Muscle of leg (tissue), 11 donors: Measurements from ENCODE around the gene STOML1. TPM values are rescaled to one million over a fixed set of nuclear protein-coding genes. Genes with fewer than 3 reads are reported as not detected.
"Not testable (repeated sequence)": the region's sequence is repeated elsewhere in the genome, so short reads cannot be mapped to it uniquely, and the experiment has no call there.

Experiments
- DNase-seq: peaks from one replicate; pipeline ENCODE4 v3.0.0; 2013
- H3K27ac ChIP-seq: one replicate; pipeline ENCODE4 v1.5.1; 2013; ENCODE audit warnings: mild to moderate bottlenecking, low read length, control low read depth
- H3K27me3 ChIP-seq: one replicate; pipeline ENCODE4 v1.6.1; 2013; ENCODE audit warnings: low read length; ENCODE audit not compliant: control insufficient read depth, insufficient read depth
- H3K36me3 ChIP-seq: one replicate; pipeline ENCODE4 v1.6.1; 2013; ENCODE audit warnings: low read length; ENCODE audit not compliant: control insufficient read depth, insufficient read depth
- H3K4me1 ChIP-seq: one replicate; pipeline ENCODE4 v1.6.1; 2013; ENCODE audit warnings: low read length; ENCODE audit not compliant: control insufficient read depth, insufficient read depth
- H3K4me3 ChIP-seq: one replicate; pipeline ENCODE4 v1.5.1; 2013; ENCODE audit warnings: low read length, control low read depth
- H3K9me3 ChIP-seq: replicated peaks from 2 replicates; pipeline ENCODE4 v1.6.1; 2013; ENCODE audit warnings: low read depth, low read length; ENCODE audit not compliant: control insufficient read depth
- whole genome bisulfite sequencing: methylation state at CpG from one replicate; pipeline ENCODE4 v1.1.5; 2013; ENCODE audit warnings: missing lambda C conversion rate; ENCODE audit not compliant: insufficient coverage; 5-methylcytosine and 5-hydroxymethylcytosine counted together
- polyA plus RNA-seq, 8 donors: library from polyadenylated mRNA; unstranded; fragments of 120-200 nt; gene quantifications; one replicate each; pipeline versions ENCODE4 v1.2.1 to v1.2.3, GENCODE V29; 2013; ENCODE audit warnings: inconsistent platforms in 1 of 8, low replicate concordance in 1 of 8; ENCODE audit not compliant: insufficient read length in 8 of 8, insufficient read depth in 1 of 8
- total RNA-seq: library from RNA; stranded (reverse); fragments of 120-200 nt; gene quantifications from one replicate; pipeline ENCODE4 v1.2.4, GENCODE V29; 2013

Gene STOML1
- total and polyA plus RNA-seq, 9 donors: 21.0 to 40.2 (median 34.4) TPM

DNA sequence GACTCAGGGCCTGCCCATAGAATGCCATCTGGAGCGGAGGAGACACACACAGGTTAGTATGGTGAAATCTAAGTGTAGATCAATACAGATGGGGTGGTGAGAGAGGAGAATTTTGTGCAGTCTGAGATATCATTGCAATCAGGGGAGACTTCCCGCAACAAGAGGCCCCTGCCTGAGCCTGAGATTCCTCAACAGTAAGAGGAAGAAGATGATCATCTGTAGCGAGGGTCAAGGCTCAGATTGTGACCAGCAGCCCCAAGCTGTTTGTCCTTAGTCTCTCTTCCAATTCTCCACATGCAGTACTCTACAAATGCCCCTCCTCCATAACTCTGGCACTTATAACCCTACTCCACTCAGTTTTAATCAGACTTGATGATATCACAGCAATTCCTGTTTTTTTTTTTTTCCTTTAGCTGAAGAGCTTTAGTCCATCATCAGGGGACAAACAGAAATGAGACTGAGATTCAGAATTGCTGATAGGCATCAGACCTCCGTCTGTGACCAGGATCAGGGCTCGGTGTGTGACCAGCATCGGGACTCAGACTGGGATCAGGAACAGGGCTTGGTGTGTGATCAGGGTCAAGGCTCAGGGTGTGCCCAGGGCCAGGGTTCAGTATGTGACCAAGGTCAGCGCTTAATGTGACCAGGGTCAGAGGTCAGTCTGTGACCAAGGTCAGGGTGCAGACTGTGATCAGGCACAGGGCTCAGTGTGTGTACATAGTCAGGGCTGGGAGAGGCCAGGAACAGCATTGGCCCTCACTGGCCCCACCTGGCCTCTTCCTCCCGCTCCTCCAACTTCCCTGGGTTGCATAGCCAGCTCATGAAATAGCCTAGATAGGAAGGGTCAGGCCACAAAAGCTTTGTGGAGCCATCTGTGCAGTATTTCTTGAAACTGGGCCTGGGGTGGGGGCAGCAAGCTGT lies 51.8 kb downstream of the STOML1 start:
- Histone ChIP-seq H3K9me3 (no peaks in the 10 kb centered on the region), H3K27me3 (no peaks in the 10 kb centered on the region), H3K4me3 (no peak overlapping the region), H3K36me3 (no peaks in the 10 kb centered on the region), H3K4me1 (peaks cover 25% of the 10 kb centered on the region), H3K27ac (no peak overlapping the region)
- WGBS: 87% methylated on average over 6 of the region's 8 CpGs
- no peak for DNase-seq

- Histone ChIP-seq H3K27ac (no peak overlapping the region), H3K27me3 (no peaks in the 10 kb centered on the region), H3K4me3 (no peak overlapping the region), H3K9me3 (no peaks in the 10 kb centered on the region), H3K4me1 (peaks cover 15% of the 10 kb centered on the region), H3K36me3 (no peaks in the 10 kb centered on the region)
- 67% methylated on average over 1 of the region's 4 CpGs for WGBS
- DNase-seq: no peak
These were observed 53.0 kb downstream of the STOML1 start for GRCh38 chr15:73939138-73939537.

DNA sequence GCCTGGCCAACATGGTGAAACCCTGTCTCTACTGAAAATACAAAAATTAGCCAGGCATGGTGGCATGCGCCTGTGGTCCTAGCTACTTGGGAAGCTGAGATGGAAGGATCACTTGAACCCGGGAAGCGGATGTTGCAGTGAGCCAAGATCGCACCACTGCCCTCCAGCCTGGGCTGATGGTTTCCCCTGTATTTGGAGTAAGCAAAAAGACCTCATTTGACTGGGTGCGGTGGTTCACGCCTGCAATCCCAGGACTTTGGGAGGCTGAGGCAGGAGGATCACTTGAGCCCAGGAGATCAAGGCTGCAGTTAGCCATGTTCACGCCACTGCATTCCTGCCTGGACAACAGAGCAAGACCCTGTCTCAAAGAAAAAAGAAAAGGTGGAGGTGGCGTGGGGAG lies 53.6 kb downstream of the STOML1 start:
- 82% methylated on average over 5 of the region's 8 CpGs for WGBS
- H3K4me1 ChIP-seq: peaks cover 15% of the 10 kb centered on the region
- not testable (repeated sequence) for H3K36me3 ChIP-seq, H3K9me3 ChIP-seq, DNase-seq, H3K27ac ChIP-seq, H3K27me3 ChIP-seq, H3K4me3 ChIP-seq

DNA sequence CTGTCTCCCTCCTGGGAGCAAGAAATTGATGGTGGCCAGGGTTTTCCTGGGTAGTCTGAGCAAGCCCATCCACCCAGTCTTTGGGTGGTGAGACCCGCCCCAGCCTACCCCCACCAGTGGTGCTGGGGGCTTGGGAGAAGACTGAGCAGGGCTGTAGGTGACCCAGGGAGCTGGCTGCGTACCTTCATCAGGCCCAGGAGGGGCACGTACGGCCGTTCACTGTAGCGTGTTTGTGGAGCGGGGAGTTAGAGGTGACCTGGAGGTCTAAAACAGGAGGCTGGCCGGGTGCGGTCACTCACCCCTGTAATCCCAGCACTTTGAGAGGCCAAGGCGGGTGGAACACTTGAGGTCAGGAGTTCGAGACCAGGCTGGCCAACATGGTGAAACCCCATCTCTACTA lies 54.4 kb downstream of the STOML1 start:
- H3K4me1 ChIP-seq: peaks cover 15% of the 10 kb centered on the region

GRCh38 chr15:73937296-73937695 lies 54.8 kb downstream of the STOML1 start:
- DNase-seq: no peak
- no peak overlapping the region for H3K27ac ChIP-seq
- WGBS: 78% methylated on average over 7 of the region's 10 CpGs
- H3K4me3 ChIP-seq: no peak overlapping the region
- H3K27me3 ChIP-seq: no peaks in the 10 kb centered on the region
- no peaks in the 10 kb centered on the region for H3K36me3 ChIP-seq
- peaks cover 15% of the 10 kb centered on the region for H3K4me1 ChIP-seq
- no peaks in the 10 kb centered on the region for H3K9me3 ChIP-seq

More for the DNA sequence above, 54.4 kb downstream of the STOML1 start:
- Histone ChIP-seq H3K36me3 (no peaks in the 10 kb centered on the region), H3K27ac (no peak overlapping the region), H3K27me3 (no peaks in the 10 kb centered on the region), H3K4me3 (no peak overlapping the region), H3K9me3 (no peaks in the 10 kb centered on the region)
- WGBS: 100% methylated on average over 6 of the region's 11 CpGs
- no peak for DNase-seq

DNA sequence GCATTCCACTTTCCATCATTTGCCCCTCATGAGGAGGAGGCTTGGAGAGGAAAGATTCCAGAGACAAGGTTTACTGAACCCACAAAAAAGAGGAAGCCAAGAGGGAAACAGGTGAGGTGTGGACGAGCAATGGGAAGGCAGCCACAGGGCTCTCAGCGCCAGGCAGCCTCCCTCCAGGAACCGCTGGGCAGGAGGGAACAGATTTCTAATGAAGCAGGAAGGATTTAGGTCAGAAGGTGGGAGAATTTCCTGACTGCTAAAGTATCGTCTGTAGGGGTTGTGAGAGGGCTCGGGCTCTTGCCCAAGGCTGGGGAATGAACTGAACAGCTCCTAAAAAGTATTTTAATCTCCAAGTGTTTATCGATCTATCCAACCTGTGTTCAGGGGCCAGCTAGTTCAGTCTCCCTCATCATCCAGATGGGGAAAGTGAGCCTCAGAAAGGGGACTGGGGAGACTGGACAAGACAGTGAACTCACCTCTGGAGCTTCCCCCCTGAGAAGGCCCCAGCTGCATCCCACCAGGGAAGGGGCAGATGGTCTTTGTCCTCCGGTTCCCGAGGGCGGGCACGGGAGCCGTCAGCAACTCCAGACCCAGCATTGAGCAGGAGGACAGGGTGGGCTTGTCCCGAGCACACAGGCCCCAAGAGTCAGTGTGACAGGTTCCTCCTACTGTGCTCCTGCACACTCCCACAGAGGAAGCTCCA lies 55.4 kb downstream of the STOML1 start:
- WGBS: 38% methylated on average over 8 of the region's 12 CpGs
- H3K36me3 ChIP-seq: no peaks in the 10 kb centered on the region
- no peak overlapping the region for H3K27ac ChIP-seq
- no peak overlapping the region for H3K4me3 ChIP-seq
- DNase-seq: no peak
- peaks cover 11% of the 10 kb centered on the region for H3K4me1 ChIP-seq
- H3K27me3 ChIP-seq: no peaks in the 10 kb centered on the region
- no peaks in the 10 kb centered on the region for H3K9me3 ChIP-seq

DNA sequence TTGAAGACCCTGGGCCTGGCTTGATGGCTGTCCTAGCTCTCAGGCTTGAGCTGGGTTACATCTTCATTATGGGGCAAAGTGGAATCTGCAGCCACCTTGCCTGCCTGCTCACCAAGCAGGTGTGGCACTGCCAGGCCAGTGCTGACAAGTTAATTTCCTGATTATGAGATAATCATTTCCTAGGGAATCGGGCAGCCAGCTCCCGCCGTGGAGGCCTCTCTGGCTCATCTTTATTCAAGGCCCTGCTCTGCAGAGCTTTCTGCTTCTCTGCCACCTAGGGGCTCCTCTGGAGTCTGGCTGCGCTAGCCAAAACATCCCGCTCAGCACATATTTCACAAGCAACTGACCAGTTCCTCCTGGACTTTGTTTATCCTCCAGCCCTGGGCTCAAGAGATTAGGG lies 55.9 kb downstream of the STOML1 start:
- Histone ChIP-seq H3K4me1 (peaks cover 11% of the 10 kb centered on the region), H3K36me3 (no peaks in the 10 kb centered on the region), H3K9me3 (no peaks in the 10 kb centered on the region), H3K4me3 (no peak overlapping the region), H3K27ac (no peak overlapping the region), H3K27me3 (no peaks in the 10 kb centered on the region)
- no peak for DNase-seq
- 41% methylated on average over 4 of the region's 5 CpGs for WGBS

DNA sequence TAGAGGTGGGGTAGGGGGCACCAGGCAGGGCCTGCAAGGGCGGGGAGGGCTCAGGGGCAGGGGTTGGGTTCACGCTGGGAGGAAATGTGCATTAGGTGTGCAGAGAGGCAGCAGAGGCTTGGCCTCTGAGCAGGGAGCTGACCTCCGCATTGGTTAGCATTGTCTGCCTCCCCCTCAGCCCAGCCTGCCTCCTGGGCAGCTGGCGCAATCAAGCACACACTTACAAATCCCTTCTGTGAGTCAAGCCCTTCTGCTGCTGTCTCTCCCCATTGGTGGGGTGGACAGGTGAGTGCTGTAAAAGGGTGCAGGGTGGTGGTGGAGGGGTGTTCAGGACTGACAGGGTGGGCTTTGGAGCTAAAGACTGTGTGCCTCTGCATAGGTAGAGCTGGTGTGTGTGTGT lies 56.5 kb downstream of the STOML1 start:
- H3K9me3 ChIP-seq: no peaks in the 10 kb centered on the region
- H3K36me3 ChIP-seq: no peaks in the 10 kb centered on the region
- H3K27me3 ChIP-seq: no peaks in the 10 kb centered on the region
- peaks cover 11% of the 10 kb centered on the region for H3K4me1 ChIP-seq
- 80% methylated on average over 2 of the region's 4 CpGs for WGBS
- no peak overlapping the region for H3K4me3 ChIP-seq
- no peak for DNase-seq
- H3K27ac ChIP-seq: no peak overlapping the region

DNA sequence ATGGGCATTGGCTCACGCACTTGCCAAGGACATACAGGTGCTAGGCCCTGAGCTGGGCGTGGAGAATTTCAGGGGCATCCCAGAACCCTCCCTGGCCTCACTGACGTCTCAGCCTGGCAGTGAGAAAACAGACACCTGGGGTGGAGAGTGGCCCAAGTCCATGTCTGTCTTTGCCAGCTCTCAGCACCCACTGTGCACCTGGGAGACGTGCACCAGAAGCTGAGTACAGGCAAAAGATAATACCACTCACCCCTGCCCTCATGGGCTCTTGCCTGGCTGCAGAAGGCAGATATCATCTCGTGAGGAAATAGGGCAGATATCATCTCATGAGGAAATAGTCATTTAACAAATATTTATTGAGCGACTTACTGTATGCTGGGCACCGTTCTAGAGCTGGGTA lies 57.8 kb downstream of the STOML1 start:
- 82% methylated on average over 4 of the region's 7 CpGs for WGBS
- no peaks in the 10 kb centered on the region for H3K9me3 ChIP-seq
- no peak overlapping the region for H3K4me3 ChIP-seq
- peaks cover 20% of the 10 kb centered on the region for H3K4me1 ChIP-seq
- no peak for DNase-seq
- H3K27ac ChIP-seq: no peak overlapping the region
- no peaks in the 10 kb centered on the region for H3K36me3 ChIP-seq
- H3K27me3 ChIP-seq: no peaks in the 10 kb centered on the region

DNA sequence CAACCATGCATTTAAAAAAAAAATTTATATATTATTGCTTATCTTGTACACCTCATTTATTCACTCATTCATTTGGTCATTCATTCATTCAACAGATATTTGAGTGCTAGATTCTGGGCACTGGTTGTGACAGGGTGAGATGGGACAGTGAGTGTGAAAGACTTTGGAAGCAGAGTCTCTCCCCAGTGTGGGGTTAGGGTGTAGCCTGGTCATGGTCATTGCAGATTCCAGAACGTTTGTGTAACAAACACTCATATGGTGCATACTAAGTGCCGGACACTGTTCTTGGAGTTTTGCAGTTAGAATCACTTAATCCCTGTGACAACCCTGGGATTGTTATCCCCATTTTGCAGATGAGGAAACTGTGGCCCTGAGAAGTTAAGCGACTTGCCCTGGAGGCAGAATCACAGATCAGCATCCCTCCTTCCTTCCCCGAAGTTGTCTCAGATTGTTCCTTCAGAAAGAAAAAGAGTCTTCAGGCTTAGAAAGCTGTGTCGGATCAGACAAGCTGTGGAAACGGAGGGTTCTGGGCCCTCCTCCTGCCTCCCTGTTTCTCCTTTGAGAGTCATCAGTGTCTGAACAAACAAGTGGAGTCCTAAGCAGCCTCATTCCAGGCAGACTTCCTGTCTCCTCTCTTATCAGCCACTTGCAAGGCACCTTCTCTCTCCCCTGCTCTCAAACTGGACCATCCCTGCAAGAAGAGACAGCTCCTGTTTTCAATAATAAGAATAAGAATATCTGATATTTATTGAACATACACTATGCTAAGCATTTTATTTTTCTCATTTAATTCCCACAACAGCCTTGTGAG lies 59.5 kb downstream of the STOML1 start:
- DNase-seq: no peak
- Histone ChIP-seq H3K9me3 (no peaks in the 10 kb centered on the region), H3K27ac (no peak overlapping the region), H3K27me3 (peaks cover 10% of the 10 kb centered on the region), H3K4me1 (peaks cover 34% of the 10 kb centered on the region), H3K4me3 (no peak overlapping the region), H3K36me3 (no peaks in the 10 kb centered on the region)
- WGBS: 33% methylated on average over 4 of the region's 6 CpGs
